SK-N-SH (cell line): ENCODE data around the gene IL13. TPM values are rescaled to one million over a fixed set of nuclear protein-coding genes. Genes with fewer than 3 reads are reported as not detected.

Source experiments
- CTCF ChIA-PET: fragments of 300-600, 350-600 bp; formaldehyde crosslinking; extraction: SDS; loops from one replicate; lab custom pipeline; 2021; lab: Yijun Ruan, JAX
- POLR2A ChIA-PET: fragments of 350-600 bp; sonication (Branson Sonifier 250); formaldehyde crosslinking; extraction: SDS; loops from one replicate; lab custom pipeline; 2020; ENCODE audit warnings: antibody characterized with exemption, inconsistent platforms; lab: Yijun Ruan, JAX
- DNase-seq: peaks from one replicate; pipeline ENCODE4 v3.0.0; 2012
- H2AFZ ChIP-seq: fragments of 200-600 bp; sonication (generic); 2 replicates; pipeline ENCODE4 v1.8.1; 2016; ENCODE audit warnings: antibody characterized with exemption, mild to moderate bottlenecking, low read depth
- H3F3A ChIP-seq: fragments of 200-600 bp; sonication (generic); replicated peaks from 2 replicates; pipeline ENCODE3; 2016; ENCODE audit warnings: antibody characterized with exemption, mild to moderate bottlenecking; ENCODE audit not compliant: insufficient read depth
- H3K27ac ChIP-seq, 2 experiments: fragments of 200-500 bp in 1 of 2; fragments of 200-600 bp in 1 of 2; sonication (Bioruptor generic) in 1 of 2; sonication (generic), shearing (Covaris generic) in 1 of 2; 2 replicates each; pipeline versions ENCODE4 v1.5.1 to v1.6.1; 2014 to 2016; ENCODE audit warnings: low read depth in 2 of 2, inconsistent platforms in 1 of 2, low read length in 1 of 2, mild to moderate bottlenecking in 1 of 2, mixed read lengths in 1 of 2
- H3K27me3 ChIP-seq: fragments of 200-600 bp; sonication (generic), shearing (Covaris generic); 2 replicates; pipeline ENCODE4 v1.6.1; 2016; ENCODE audit warnings: mixed run types; ENCODE audit not compliant: insufficient read depth
- H3K36me3 ChIP-seq, 2 experiments: fragments of 200-500 bp in 1 of 2; fragments of 200-600 bp in 1 of 2; sonication (Bioruptor generic) in 1 of 2; sonication (generic) in 1 of 2; replicated peaks in 1 of 2; 2 replicates each; pipeline versions ENCODE3 to v1.5.1; 2014 to 2016; ENCODE audit warnings: low read length in 1 of 2, mild to moderate bottlenecking in 1 of 2; ENCODE audit not compliant: insufficient read depth in 2 of 2, control insufficient read depth in 1 of 2
- H3K4me1 ChIP-seq, 2 experiments: fragments of 200-500 bp in 1 of 2; fragments of 200-600 bp in 1 of 2; sonication (Bioruptor generic) in 1 of 2; sonication (generic), shearing (Covaris generic) in 1 of 2; 2 replicates each; pipeline versions ENCODE4 v1.5.1 to v1.6.1; 2014 to 2016; ENCODE audit warnings: low read depth in 1 of 2, low read length in 1 of 2, mixed run types in 1 of 2; ENCODE audit not compliant: insufficient read depth in 2 of 2, control insufficient read depth in 1 of 2
- H3K4me2 ChIP-seq: fragments of 200-600 bp; sonication (generic), shearing (Covaris generic); 2 replicates; pipeline ENCODE4 v1.6.1; 2017; ENCODE audit warnings: mixed run types
- H3K4me3 ChIP-seq, 2 experiments: fragments of 200-500 bp in 1 of 2; fragments of 200-600 bp in 1 of 2; sonication (Bioruptor generic) in 1 of 2; sonication (generic), shearing (Covaris generic) in 1 of 2; 2 replicates each; pipeline versions ENCODE4 v1.5.1 to v1.8.1; 2014 to 2016; ENCODE audit warnings: low read depth in 2 of 2, inconsistent platforms in 1 of 2, low read length in 1 of 2, mild to moderate bottlenecking in 1 of 2, mixed read lengths in 1 of 2, moderate library complexity in 1 of 2
- H3K79me2 ChIP-seq: fragments of 200-600 bp; sonication (generic); 2 replicates; pipeline ENCODE4 v1.8.1; 2017; ENCODE audit warnings: mild to moderate bottlenecking; ENCODE audit not compliant: insufficient read depth
- H3K9ac ChIP-seq: fragments of 200-600 bp; sonication (generic); 2 replicates; pipeline ENCODE4 v1.6.1; 2017; ENCODE audit warnings: mixed run types
- H3K9me2 ChIP-seq: fragments of 200-600 bp; sonication (generic); 2 replicates; pipeline ENCODE4 v1.6.1; 2017; ENCODE audit warnings: mixed run types
- H3K9me3 ChIP-seq: fragments of 200-600 bp; sonication (generic); 2 replicates; pipeline ENCODE4 v1.6.1; 2017; ENCODE audit warnings: mixed run types, mild to moderate bottlenecking, moderate library complexity
- H4K20me1 ChIP-seq: fragments of 200-600 bp; sonication (generic); 2 replicates; pipeline ENCODE4 v1.6.1; 2017; ENCODE audit warnings: mild to moderate bottlenecking, mixed run types; ENCODE audit not compliant: insufficient read depth
- FOXM1 ChIP-seq: IDR thresholded peaks from 2 replicates; pipeline ENCODE4 v1.4.0; 2012; ENCODE audit warnings: low read depth, mild to moderate bottlenecking
- NFIC ChIP-seq: IDR thresholded peaks from 2 replicates; pipeline ENCODE4 v1.4.0; 2012; ENCODE audit warnings: borderline replicate concordance
- RXRA ChIP-seq: IDR thresholded peaks from 2 replicates; pipeline ENCODE4 v1.4.0; 2012; ENCODE audit warnings: low read depth, mild to moderate bottlenecking, borderline replicate concordance
- TAF1 ChIP-seq: IDR thresholded peaks from 2 replicates; pipeline ENCODE4 v1.6.1; 2012; ENCODE audit warnings: low read depth, mild to moderate bottlenecking, low read length, moderate library complexity, borderline replicate concordance
- TCF12 ChIP-seq: IDR thresholded peaks from 2 replicates; pipeline ENCODE4 v1.4.0; 2012
- WGBS: methylation state at CpG from one replicate; pipeline ENCODE4 v1.1.6; 2017; ENCODE audit warnings: low lambda C conversion rate; 5-methylcytosine and 5-hydroxymethylcytosine counted together
- polyA plus RNA-seq, 3 experiments: library from polyadenylated mRNA; depleted of rRNA; stranded (reverse); fragments of >200 nt; gene quantifications; 2 replicates each; pipeline ENCODE4 v1.2.3, GENCODE V29; 2012
- TF ChIP-seq, protein P1 (sequence below): fragments of 150-350 bp; IDR thresholded peaks from 2 replicates; pipeline ENCODE4 v1.6.1; 2017; ENCODE audit warnings: antibody characterized with exemption, low read length, low read depth, borderline replicate concordance
- TF ChIP-seq, protein P2 (sequence below): IDR thresholded peaks from 2 replicates; pipeline ENCODE4 v1.4.0; 2012; ENCODE audit warnings: low read depth
- TF ChIP-seq, protein P3 (sequence below): IDR thresholded peaks from 2 replicates; pipeline ENCODE4 v1.4.0; 2012; ENCODE audit warnings: low read depth, borderline replicate concordance
- TF ChIP-seq, protein P4 (sequence below): IDR thresholded peaks from 2 replicates; pipeline ENCODE4 v1.6.1; 2012; ENCODE audit warnings: mild to moderate bottlenecking, low read depth, low read length, moderate library complexity
- TF ChIP-seq, protein P5 (sequence below): IDR thresholded peaks from 2 replicates; pipeline ENCODE4; 2012

IL13 gene
- polyA plus RNA-seq, 1 of the 3 experiments (the other 2 are of a cell fraction), result 0.08 TPM

DNA sequence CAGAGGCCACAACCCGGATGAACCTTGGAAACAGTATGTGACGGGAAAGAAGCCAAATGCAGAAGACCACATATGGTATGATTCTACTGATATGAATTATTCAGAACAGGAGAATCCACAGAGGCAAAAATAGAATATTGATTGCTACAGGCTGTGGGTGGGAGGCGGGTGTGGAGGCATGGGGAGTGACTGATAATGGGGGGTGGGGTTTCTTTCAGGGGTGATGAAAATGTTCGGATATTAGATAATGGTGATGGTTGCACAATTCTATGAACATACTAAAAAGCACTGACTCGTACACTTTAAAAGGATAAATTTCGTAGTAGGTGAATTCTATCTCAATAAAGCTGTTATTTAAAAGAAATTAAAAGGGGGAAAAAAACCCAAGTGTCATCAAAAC, 26.5 kb downstream of the IL13 start:
- H3K9ac ChIP-seq, result no peak overlapping the region
- no peaks in the 10 kb centered on the region for H3F3A ChIP-seq
- no peaks in the 10 kb centered on the region for H3K36me3 ChIP-seq
- H3K79me2 ChIP-seq, result no peaks in the 10 kb centered on the region
- H3K9me3 ChIP-seq, result no peaks in the 10 kb centered on the region
- no peak overlapping the region for H3K4me2 ChIP-seq
- ChIA-PET CTCF (interaction anchor here (1.5 kb wide), 1 partner anchor 158 kb away, joined by 5 read pairs; no protein-coding TSS in a partner anchor), POLR2A (no interaction called here)
- no peak for DNase-seq
- no peaks in the 10 kb centered on the region for H4K20me1 ChIP-seq
- H3K27ac ChIP-seq, result no peak overlapping the region
- H3K9me2 ChIP-seq, result no peaks in the 10 kb centered on the region
- no peaks in the 10 kb centered on the region for H3K4me1 ChIP-seq
- no peak overlapping the region for H3K4me3 ChIP-seq
- 91% methylated on average over 6 of the region's 6 CpGs for whole genome bisulfite sequencing
- TF ChIP-seq TAF1, result no peak
- TF ChIP-seq, protein P1, sequence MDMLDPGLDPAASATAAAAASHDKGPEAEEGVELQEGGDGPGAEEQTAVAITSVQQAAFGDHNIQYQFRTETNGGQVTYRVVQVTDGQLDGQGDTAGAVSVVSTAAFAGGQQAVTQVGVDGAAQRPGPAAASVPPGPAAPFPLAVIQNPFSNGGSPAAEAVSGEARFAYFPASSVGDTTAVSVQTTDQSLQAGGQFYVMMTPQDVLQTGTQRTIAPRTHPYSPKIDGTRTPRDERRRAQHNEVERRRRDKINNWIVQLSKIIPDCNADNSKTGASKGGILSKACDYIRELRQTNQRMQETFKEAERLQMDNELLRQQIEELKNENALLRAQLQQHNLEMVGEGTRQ, result no peak
- no peak for TF ChIP-seq TCF12
- TF ChIP-seq, protein P2, sequence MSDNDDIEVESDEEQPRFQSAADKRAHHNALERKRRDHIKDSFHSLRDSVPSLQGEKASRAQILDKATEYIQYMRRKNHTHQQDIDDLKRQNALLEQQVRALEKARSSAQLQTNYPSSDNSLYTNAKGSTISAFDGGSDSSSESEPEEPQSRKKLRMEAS, result no peak
- no peak for TF ChIP-seq FOXM1
- TF ChIP-seq, protein P3, sequence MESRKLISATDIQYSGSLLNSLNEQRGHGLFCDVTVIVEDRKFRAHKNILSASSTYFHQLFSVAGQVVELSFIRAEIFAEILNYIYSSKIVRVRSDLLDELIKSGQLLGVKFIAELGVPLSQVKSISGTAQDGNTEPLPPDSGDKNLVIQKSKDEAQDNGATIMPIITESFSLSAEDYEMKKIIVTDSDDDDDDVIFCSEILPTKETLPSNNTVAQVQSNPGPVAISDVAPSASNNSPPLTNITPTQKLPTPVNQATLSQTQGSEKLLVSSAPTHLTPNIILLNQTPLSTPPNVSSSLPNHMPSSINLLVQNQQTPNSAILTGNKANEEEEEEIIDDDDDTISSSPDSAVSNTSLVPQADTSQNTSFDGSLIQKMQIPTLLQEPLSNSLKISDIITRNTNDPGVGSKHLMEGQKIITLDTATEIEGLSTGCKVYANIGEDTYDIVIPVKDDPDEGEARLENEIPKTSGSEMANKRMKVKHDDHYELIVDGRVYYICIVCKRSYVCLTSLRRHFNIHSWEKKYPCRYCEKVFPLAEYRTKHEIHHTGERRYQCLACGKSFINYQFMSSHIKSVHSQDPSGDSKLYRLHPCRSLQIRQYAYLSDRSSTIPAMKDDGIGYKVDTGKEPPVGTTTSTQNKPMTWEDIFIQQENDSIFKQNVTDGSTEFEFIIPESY, result no peak
- TF ChIP-seq, protein P4, sequence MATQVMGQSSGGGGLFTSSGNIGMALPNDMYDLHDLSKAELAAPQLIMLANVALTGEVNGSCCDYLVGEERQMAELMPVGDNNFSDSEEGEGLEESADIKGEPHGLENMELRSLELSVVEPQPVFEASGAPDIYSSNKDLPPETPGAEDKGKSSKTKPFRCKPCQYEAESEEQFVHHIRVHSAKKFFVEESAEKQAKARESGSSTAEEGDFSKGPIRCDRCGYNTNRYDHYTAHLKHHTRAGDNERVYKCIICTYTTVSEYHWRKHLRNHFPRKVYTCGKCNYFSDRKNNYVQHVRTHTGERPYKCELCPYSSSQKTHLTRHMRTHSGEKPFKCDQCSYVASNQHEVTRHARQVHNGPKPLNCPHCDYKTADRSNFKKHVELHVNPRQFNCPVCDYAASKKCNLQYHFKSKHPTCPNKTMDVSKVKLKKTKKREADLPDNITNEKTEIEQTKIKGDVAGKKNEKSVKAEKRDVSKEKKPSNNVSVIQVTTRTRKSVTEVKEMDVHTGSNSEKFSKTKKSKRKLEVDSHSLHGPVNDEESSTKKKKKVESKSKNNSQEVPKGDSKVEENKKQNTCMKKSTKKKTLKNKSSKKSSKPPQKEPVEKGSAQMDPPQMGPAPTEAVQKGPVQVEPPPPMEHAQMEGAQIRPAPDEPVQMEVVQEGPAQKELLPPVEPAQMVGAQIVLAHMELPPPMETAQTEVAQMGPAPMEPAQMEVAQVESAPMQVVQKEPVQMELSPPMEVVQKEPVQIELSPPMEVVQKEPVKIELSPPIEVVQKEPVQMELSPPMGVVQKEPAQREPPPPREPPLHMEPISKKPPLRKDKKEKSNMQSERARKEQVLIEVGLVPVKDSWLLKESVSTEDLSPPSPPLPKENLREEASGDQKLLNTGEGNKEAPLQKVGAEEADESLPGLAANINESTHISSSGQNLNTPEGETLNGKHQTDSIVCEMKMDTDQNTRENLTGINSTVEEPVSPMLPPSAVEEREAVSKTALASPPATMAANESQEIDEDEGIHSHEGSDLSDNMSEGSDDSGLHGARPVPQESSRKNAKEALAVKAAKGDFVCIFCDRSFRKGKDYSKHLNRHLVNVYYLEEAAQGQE, result no peak
- no peak for TF ChIP-seq NFIC
- TF ChIP-seq RXRA, result no peak
- TF ChIP-seq, protein P5, sequence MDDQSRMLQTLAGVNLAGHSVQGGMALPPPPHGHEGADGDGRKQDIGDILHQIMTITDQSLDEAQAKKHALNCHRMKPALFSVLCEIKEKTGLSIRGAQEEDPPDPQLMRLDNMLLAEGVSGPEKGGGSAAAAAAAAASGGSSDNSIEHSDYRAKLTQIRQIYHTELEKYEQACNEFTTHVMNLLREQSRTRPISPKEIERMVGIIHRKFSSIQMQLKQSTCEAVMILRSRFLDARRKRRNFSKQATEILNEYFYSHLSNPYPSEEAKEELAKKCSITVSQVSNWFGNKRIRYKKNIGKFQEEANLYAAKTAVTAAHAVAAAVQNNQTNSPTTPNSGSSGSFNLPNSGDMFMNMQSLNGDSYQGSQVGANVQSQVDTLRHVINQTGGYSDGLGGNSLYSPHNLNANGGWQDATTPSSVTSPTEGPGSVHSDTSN, result no peak
- no peak overlapping the region for H2AFZ ChIP-seq
- no peaks in the 10 kb centered on the region for H3K27me3 ChIP-seq
